Omental fat pad (tissue), 4 donors: ENCODE measurements around the gene PCNX3. TPM values are rescaled to one million over a fixed set of nuclear protein-coding genes. Genes with fewer than 3 reads are reported as not detected.

Source experiments
- ATAC-seq: fragments of 150-250 bp; one replicate; pipeline ENCODE4 v1.9.1; 2016; ENCODE audit warnings: mild to moderate bottlenecking, moderate library complexity; ENCODE audit not compliant: low FRiP score
- DNase-seq: peaks from one replicate; pipeline ENCODE4 v3.0.0-alpha.2; 2019; ENCODE audit warnings: low spot score
- total RNA-seq, 4 donors: library from RNA; depleted of rRNA; stranded (reverse); fragments of >200 nt; gene quantifications; one replicate each; pipeline ENCODE4 v1.1.0, GENCODE V29; 2016
- TF ChIP-seq, protein P1 (sequence below), 3 donors: fragments of 450-650 bp; IDR thresholded peaks; one replicate each; pipeline ENCODE4 v1.5.1; 2016 to 2017; ENCODE audit warnings: antibody characterized with exemption in 3 of 3, mild to moderate bottlenecking in 3 of 3, moderate library complexity in 2 of 3

PCNX3 gene
- total RNA-seq, 4 donors from 2014 or later: 15.8 to 25.1 (median 20.7) TPM

DNA sequence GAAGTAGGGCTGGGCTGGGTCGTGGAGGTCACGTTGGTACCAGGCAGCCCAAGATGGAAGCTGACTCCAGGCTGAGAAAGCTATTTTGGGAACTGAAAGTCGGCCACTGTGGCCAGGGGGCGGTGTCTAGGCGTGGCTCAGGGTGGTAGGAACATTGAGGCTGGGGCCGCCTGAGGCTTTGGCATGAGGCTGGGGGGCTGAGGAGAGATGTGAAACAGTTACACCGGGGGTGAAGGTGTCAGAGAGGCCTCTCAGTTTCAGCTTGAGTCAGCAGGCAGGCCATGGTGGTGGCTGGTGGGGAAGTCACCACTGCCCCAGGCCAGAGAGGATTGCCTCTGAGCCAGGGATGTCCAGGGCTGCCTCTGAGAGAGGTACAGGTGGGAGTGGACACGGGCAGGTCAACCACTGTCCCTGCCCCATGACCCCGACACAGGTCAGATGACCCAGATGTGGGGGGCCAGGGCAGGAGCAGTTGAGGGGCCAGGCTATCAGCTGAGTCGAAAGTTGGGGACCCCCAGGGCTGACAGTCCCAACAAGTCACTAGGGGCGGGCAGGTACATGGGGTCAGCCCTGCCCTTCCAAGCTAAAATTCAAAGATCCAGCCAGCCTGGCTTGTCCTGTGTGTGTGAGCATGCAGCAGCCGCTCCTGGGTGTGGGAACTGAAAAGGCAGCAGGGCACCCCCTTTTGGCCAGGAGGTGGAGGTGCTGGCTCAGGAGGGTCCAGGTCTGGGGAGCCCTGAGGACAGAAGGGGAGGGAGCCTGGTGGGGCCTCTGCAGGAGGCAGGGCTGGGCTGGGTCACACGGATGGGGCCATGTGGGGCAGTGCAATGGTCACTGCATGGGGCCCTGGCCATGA lies 27.1 kb upstream of the PCNX3 start:
- no peak for DNase-seq
- TF ChIP-seq, protein P1, sequence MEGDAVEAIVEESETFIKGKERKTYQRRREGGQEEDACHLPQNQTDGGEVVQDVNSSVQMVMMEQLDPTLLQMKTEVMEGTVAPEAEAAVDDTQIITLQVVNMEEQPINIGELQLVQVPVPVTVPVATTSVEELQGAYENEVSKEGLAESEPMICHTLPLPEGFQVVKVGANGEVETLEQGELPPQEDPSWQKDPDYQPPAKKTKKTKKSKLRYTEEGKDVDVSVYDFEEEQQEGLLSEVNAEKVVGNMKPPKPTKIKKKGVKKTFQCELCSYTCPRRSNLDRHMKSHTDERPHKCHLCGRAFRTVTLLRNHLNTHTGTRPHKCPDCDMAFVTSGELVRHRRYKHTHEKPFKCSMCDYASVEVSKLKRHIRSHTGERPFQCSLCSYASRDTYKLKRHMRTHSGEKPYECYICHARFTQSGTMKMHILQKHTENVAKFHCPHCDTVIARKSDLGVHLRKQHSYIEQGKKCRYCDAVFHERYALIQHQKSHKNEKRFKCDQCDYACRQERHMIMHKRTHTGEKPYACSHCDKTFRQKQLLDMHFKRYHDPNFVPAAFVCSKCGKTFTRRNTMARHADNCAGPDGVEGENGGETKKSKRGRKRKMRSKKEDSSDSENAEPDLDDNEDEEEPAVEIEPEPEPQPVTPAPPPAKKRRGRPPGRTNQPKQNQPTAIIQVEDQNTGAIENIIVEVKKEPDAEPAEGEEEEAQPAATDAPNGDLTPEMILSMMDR (IDR thresholded peaks at IDR 0.05): no peak
- peak; percentile 43 for ATAC-seq

DNA sequence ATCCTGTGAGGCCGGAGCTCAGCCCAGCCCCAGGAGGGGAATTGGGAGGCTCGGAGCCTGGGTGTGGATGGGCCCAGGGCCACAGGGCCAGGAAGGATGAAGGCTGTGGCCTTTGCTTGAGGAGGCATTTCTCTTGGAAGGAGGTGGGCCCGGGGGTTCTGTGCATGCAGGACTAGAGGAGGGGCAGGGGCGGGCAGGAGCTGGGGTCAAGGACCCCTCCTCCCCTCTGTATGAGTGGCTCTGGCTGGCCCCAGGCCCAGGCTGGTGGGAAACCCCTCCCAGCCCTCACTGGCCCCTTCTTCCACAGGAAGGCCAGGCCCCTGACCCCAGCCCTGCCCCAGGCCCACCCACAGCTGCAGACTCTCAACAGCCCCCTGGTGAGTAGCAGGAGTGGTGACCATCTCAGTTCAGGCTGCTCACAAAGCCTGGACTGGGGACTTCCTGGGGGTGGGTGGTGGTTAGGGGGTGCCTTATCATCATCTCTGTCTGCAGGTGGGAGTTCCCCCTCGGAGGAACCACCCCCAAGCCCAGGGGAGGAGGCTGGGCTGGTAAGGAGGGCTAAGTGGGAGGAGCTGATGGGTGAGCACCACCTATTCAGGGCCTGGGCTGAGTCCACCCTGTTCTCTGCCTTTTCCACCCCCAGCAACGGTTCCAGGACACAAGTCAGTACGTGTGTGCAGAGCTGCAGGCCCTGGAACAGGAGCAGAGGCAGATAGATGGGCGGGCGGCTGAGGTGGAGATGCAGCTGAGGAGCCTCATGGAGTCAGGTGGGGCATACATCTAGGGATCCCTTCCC lies 25.9 kb upstream of the PCNX3 start:
- TF ChIP-seq, protein P1 (IDR thresholded peaks at IDR 0.05): no peak
- ATAC-seq (no peak), DNase-seq (no peak)

DNA sequence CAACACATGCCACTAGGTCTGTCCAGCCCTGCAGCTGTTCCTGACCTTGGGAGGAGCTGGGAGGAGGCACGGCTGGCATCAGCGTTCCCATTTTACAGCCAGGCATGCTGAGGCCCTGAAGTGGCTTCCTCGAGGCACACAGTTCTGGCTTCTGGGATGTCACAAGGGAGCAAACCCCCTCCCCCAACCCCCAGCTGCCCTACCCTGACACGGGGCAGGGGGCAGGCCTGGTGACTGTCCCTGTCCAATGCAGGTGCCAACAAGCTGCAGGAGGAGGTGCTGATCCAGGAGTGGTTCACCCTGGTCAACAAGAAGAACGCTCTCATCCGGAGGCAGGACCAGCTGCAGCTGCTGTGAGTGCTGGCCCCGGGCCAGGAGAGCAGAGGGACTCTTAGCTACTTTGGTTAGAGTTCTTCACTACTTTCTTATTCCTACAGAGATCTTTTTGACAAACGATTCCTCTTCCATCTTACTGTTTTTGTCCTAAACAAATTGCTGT lies 25.3 kb upstream of the PCNX3 start:
- ATAC-seq (no peak), DNase-seq (no peak)
- TF ChIP-seq, protein P1 (IDR thresholded peaks at IDR 0.05): no peak

DNA sequence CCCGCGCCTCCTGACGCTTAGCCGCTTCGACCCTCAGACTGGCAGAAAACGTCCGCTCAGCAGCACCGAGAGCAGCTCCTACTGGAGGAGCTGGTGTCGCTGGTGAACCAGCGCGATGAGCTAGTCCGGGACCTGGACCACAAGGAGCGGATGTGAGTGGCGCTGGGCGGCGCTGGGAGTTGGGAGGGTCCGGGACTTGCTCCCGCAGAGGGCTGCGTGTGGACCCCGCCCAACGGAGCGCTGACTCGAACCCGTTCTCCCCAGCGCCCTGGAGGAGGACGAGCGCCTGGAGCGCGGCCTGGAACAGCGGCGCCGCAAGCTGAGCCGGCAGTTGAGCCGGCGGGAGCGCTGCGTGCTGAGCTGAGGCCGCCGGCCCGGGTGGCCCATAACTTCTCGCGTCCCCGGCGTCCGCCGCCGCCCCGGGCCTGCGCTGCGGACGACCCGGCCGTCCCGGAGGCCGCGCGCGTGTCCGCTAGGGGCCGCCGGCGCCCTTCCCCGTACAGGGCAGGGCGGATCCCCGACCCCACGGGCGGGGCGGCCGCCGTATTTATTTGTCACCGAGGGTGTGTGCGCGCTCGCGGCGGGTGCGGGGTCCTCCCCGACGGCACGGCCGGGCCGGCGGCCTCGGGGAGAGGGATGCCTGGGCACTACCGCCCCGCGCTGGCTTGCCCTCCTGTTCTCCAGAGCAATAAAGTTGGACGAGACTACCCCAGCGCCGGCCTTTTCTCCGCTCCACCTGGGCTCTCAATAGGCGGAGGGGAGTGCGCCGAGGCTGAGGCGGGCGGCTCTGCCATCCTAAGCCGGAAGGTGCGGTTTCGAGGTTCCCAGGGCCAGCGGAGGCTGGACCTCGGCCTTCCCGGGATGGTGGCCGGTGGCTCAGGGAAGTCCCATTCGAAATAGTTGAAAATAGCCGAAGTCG lies 23.4 kb upstream of the PCNX3 start:
- ATAC-seq (no peak), DNase-seq (no peak)
- TF ChIP-seq, protein P1 (IDR thresholded peaks at IDR 0.05): no peak

DNA sequence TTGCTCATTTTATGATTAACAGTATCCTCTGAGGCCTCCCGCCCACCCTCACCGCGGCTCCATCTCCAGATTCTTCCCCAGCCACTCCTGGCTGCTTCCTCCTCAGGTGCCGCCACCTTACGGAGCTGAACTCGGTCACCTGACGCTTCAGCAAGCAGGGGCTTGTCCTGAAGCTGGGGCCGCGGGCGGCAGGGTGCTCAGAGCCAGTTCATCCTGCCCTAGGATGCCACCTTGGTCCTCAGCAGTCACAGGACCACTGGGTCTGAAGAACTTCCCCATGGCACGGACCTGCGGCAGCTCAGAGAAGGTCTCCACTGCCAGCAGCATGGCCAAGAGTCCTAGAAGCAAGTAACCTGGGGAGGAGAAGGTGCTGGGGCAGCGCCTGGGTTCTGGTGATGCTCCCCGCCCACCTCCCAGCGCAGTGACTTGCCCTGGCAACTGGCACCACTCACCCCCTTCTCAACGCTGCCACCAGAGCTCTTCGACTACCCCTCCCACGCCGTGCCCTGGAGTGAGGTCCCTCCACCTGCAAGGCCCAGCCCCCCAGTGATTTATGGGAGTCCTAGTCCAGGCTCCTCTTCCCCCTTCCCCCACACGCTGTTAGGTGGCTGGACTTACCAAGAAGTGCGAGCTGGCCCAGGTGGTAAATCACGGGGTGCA lies 22.6 kb upstream of the PCNX3 start:
- DNase-seq: no peak
- no peak for ATAC-seq
- TF ChIP-seq, protein P1 (IDR thresholded peaks at IDR 0.05): no peak
